Measurements from ENCODE around the gene SEZ6L2.
"Not testable (repeated sequence)": the region's sequence is repeated elsewhere in the genome, so short reads cannot be mapped to it uniquely, and the experiment has no call there.

SEZ6L2 gene

DNA sequence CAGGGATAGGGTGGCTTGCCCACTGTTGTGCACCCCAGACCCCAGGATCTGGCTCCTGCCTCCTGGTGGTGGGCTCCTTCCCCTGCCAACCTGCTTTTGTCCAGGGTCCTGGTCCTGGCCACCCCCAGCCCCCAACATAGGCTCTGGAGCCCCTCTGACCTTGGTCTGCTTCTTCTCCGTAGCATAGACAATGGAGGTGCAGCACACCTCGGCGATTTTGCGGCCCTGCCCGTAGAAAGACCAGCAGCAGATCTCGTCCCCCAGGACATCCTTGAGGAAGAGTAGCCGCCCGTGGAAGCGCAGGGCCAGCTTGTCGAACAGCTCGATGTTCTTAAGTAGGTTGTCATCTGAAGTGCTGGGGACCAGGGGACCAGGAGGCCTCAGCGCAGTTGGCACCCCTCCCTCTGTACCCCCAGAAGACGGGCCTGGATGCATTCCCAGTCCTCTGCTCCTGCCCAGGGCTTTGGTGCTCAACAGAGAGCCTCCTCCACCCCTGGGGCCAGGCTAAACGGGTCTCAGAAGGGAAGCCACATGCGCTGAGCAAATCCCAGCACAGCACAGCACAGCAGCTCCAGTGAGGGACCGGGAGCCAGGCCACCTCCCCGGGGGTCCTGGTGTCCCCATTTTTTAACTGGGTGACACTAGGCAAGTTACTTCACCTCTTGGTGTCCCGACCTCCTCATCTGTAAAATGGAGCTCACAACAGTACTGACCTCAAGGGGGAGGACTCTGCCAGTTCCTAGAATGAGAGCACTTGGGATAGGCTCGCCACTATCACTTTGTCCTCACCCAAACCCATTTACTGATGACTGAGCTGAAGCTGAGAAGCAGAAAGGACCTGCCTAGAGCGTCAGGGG lies 11.7 kb upstream of the SEZ6L2 start:
- no peak for DNase-seq (ENCODE audit: low read depth in 2 of 2)

DNA sequence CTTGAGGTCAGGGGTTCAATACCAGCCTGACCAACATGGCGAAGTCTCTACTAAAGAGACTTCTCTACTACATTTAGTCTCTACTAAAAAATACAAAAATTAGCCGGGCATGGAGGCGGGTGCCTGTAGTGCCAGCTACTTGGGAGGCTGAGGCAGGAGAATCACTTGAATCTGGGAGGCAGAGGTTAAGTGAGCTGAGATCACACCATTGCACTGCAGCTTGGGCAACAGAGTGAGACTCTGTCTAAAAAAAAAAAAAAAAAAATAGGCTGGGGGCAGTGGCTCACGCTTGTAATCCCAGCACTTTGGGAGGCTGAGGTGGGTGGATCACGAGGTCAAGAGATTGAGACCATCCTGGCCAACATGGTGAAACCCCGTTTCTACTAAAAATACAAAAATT lies 10.5 kb upstream of the SEZ6L2 start:
- not testable (repeated sequence) for DNase-seq (ENCODE audit: low read depth in 2 of 2)

DNA sequence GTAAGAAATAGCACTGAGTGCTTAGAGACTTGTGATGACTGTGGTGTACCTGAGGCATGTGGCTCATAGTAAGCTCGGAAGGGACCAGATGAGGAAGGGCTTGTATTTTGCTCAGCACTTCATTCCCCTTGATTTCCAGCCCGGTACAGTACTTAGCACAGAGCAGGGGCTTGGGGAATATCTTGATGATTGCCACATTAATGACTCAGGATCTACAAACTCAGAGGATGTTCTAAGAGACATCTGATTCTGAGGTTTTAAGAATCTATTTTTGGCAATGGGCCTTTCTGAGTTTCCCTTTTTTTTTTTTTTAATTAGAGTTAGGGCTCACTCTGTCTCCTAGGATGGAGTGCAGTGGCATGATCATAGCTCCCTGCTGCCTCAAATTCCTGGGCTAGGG lies 10.0 kb upstream of the SEZ6L2 start:
- no peak for DNase-seq (ENCODE audit: low read depth in 2 of 2)

- DNase-seq (ENCODE audit: low read depth in 2 of 2) = no peak
Observed at GRCh38 chr16:29908719-29909220, 9.4 kb upstream of the SEZ6L2 start.

DNA sequence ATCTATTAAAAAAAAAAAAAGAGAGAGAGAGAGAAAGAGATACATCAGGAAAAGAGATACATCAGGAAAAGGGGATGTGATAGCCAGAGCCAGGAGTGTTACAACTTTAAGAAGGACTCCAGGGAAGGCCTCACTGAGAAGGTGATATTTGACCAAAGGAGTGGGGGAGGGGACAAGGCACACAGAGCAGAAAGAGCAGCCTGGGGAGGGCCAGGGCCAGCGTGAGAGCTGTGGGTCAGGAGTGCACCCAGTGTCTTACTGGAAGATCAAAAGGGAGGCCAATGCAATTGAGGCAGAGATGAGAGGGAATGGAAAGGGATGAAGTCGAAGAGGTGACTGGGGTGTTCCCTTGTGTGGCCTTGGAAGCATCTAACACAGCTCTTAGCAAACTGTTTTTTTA lies 8.6 kb upstream of the SEZ6L2 start:
- DNase-seq (ENCODE audit: low read depth in 2 of 2) = no peak

- no peak for DNase-seq (ENCODE audit: low read depth in 2 of 2)
Observed at GRCh38 chr16:29906520-29907244, 7.3 kb upstream of the SEZ6L2 start.

DNA sequence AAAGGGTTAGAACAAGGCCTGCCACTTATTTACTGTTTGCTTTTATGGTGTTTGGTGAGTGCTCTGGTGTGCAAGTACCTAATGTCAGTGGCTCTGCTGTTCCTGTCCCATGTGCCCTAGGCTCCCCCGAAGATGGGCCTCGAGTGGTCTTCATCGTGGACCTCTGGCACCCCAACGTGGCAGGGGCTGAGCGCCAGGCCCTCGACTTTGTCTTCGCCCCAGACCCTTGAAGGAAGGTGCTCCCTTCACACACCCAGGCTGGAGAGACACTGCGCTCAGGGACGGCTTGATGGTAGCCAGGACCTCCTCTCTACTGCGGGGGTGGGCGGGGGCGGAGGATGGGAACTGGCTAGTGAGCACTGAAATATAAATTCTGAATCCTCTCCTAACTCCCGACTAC lies 6.3 kb upstream of the SEZ6L2 start:
- no peak for DNase-seq (ENCODE audit: low read depth in 2 of 2)

DNA sequence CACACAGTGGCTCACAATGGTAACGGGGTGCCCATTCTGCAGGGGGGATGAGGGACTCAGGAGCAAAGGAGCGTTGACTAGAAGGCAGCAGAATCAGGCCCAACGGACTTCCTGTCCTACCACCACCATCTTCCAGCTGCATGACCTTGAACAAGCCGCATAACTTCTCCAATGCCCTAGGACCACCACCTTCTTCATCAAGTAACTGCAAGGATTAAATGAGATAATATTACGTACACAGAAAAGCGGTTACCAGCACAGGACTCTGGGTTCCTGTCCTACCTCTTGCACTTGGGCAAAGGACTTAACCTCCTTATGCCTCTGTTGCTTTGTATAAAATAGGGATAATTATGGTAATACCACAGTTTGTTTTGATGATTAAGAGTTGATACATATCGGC lies 5.6 kb upstream of the SEZ6L2 start:
- no peak for DNase-seq (ENCODE audit: low read depth in 2 of 2)

GRCh38 chr16:29903590-29903989 lies 4.2 kb upstream of the SEZ6L2 start:
- DNase-seq (ENCODE audit: low read depth in 2 of 2) = no peak

- DNase-seq (ENCODE audit: low read depth in 2 of 2) = no peak
Observed at GRCh38 chr16:29901607-29901945, 2.2 kb upstream of the SEZ6L2 start.

GRCh38 chr16:29900888-29901606 lies 1.7 kb upstream of the SEZ6L2 start:
- DNase-seq (ENCODE audit: low read depth in 2 of 2) = no peak

DNA sequence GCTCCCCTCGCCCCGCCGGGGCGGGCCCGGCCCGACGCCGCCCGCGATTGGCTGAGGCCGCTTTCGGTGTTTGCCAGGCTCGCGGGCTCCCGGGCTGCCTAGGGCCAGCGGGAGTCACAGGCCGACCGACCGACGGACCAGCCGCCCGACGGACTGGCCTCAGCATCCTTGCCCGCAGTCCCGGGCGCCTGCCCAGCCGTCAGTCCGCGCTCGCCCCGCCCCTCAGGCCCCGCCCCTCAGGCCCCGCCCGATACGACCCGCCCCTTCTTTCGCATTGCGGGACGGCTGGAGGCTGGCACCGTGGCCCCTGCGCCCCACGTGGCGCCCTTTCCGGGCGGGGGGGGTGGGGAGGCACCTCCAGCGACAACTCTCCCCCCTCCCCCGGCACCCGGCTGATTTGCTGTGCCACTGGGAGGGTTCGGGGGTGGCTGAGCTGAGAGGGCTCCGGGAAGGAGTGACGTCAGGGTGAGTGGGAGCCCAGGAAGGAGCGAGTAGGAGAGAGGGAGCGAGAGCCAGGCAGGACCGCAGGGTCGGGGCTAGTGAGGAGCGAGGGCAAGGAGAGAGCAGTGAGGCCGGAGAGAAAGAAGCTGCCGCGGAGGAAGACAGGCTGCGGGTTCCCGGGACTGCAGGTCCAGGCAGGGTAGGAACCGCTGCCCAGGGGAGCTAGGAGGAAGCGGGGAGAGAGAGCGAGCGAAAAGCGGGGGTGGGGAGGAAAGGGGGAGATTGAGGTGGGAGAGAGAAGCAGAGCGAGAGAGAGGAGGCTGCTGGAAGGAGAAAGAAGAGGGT lies 945 bp upstream of the SEZ6L2 start, which contains the start of gene ASPHD1:
Gene ASPHD1 (plus strand): TSS at position 387 of the 786 bp plus-strand sequence. CDS start 484 bp downstream, outside the sequence.
- peak; percentile 40 to 53 for DNase-seq (ENCODE audit: low read depth in 2 of 2)

DNA sequence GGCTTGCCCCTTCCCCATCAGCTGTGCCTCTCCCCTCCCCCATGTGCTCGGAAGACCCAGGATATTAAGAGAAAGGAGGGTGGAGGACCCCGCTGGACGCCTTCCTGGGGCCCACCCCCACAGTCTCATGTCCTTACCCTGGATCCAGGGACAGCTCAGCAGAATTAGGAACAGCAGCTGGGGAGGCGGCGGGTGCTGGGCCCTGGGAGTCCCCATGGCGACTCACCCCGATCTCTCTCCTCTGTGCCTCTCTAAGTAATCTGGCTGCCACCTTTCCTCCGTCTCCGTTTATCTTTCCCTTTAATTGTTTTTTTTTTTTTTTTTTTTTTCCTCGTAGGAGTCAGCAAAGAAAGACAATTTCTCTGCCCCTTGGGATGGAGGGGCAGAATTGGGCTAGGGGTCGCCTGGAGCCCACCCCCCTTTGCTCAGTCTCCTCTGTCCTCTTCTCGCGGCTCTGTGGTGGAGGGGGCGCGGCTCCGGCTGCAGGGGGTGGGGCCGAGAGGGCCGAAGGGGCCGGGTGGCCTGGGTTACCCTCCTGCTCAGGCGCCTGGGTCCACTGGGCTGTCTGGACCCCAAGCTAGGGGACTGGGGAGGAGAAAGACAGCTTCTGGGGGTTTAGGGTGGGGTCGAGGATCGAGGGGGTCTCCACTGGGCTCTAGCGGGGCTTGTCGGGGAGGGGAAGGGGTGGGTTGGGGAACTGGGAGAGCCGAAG lies 390 bp downstream of the SEZ6L2 start:
- DNase-seq (ENCODE audit: low read depth in 2 of 2) = no peak

DNA sequence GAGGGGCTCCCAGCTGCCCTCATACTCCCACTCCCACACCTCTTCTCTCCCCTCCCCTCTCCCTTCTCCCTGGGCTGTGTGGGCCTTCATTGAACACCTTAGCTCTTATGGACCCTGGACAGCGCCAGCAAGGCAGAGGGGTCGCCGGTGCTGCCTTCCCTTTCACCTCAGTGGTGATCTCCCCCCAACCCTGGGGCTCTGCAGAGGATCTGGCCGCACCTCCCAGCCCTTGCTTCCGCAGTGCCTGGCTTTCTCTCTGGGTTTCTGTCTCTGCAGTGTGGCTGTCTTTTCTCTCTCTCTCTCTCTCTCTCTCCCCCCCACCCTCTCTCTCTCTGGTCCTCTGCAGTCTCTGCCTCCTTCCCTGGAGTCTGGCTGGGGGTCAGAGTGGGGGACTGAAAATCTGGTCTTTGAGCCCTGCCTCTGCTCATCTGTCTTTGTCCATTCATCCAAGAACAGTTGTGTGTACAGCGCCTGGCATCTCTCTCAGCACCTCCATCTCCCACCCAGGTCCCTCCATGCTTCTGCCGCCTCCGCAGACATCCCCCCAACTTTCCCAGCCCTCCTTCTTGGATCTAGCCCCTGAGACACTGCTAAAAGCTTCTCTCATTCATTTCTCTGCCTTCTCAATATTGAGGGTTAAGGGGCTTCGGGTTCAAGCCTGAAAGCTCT lies 1.1 kb downstream of the SEZ6L2 start:
- DNase-seq (ENCODE audit: low read depth in 2 of 2) = no peak

DNA sequence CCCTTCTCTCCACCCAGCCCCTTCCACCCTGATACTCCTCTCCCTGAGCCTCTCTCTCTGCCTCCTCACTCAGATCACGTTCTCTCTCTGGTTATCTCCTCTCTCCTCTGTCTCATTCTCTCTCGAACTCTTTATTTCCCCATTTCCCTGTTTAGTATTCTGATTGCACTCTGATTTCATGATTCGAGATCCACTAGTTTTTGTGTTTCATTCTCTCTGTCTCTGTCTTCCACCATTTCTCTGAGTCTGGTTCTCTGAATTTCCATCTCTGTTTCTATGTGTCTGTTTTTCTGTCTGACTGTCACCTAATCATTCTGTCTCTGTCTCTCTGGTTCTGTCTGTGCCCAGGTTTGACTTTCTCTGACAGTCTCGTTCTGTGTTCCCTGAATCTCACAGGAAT lies 2.0 kb downstream of the SEZ6L2 start:
- no peak for DNase-seq (ENCODE audit: low read depth in 2 of 2)

DNA sequence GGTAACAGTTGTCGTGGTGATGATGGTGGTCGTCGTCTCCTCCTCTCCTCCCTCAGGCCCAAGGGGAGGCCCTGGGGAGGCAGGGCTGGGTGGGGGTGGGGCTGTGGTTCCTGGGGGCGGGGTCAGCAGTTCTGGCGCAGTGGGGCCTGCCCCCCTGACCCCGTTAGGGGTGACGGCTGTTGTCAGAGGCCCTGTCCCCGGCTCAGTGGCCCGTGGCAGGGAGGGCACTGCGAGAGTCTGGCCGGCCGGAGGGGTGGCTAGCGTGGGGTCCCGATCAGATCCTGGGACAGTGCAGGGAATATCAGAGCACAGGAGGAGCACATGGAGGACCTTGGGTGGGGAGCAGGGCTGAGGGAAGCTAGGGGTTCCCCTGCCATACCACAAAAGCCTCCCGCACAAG lies 2.5 kb downstream of the SEZ6L2 start:
- no peak for DNase-seq (ENCODE audit: low read depth in 2 of 2)

GRCh38 chr16:29894352-29894751 lies 5.0 kb downstream of the SEZ6L2 start:
- DNase-seq (ENCODE audit: low read depth in 2 of 2) = no peak

DNA sequence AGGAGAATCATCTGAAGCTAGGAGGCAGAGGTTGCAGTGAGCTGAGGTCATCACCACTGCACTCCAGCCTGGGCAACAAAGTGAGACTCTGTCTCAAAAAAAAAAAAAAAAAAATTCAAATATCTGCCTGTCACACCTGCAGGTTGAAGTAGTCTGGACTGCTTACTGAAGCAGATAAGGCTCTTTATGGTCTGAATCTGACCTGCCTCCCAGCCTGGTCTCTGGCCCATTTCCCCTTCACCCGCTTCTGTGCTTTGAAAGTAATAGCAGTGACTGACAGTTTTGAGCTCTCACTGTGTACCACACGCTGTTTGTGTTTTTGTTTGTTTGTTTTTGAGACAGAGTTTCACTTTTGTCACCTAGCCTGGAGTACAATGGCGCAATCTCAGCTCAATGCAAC lies 5.8 kb downstream of the SEZ6L2 start:
- DNase-seq (ENCODE audit: low read depth in 2 of 2) = no peak

GRCh38 chr16:29892458-29892813 lies 6.9 kb downstream of the SEZ6L2 start:
- DNase-seq (ENCODE audit: low read depth in 2 of 2) = no peak

Data from activated CD4-positive, alpha-beta T cell treated with anti-CD3 and anti-CD28 coated beads for 24 hours (primary cell).